SK-N-SH treated with all-trans-retinoic acid at 6 μM for 48 hours (cell line): ENCODE results near the gene RAB11FIP4.

Experiments
- ATAC-seq: fragments of 200-7000 bp; cut with Tn5 transposase; 3 replicates; pipeline ENCODE4 v1.9.1; 2020; ENCODE audit warnings: mild to moderate bottlenecking, moderate library complexity
- ARNTL ChIP-seq: fragments of 450-650 bp; formaldehyde crosslinking; IDR thresholded peaks from 2 replicates; pipeline ENCODE4 v1.5.0; 2020; ENCODE audit warnings: low read depth, mild to moderate bottlenecking, moderate library complexity, borderline replicate concordance
- BACH2 ChIP-seq: fragments of 250-450 bp; sonication (Bioruptor Pico); IDR thresholded peaks from 2 replicates; pipeline ENCODE4 v1.9.0; 2021; ENCODE audit warnings: mild to moderate bottlenecking, borderline replicate concordance
- CREB5 ChIP-seq: fragments of 250-450 bp; sonication (Bioruptor Pico); IDR thresholded peaks from 2 replicates; pipeline ENCODE4 v1.5.1; 2020; ENCODE audit warnings: low read depth, mild to moderate bottlenecking, moderate library complexity
- ESRRG ChIP-seq: fragments of 250-450 bp; sonication (Bioruptor Pico); IDR thresholded peaks from 2 replicates; pipeline ENCODE4 v1.6.1; 2021; ENCODE audit warnings: mild to moderate bottlenecking
- ISL1 ChIP-seq: fragments of 250-450 bp; sonication (Bioruptor Pico); IDR thresholded peaks from 2 replicates; pipeline ENCODE4 v2.1.2; 2022; ENCODE audit warnings: mild to moderate bottlenecking, moderate library complexity
- OSR1 ChIP-seq: fragments of 250-450 bp; sonication (Bioruptor Pico); IDR thresholded peaks from 2 replicates; pipeline ENCODE4 v1.8.0; 2022; ENCODE audit warnings: moderate library complexity, mild to moderate bottlenecking, inconsistent platforms
- PPARA ChIP-seq: fragments of 250-450 bp; sonication (Bioruptor Pico); IDR thresholded peaks from 2 replicates; pipeline ENCODE4 v1.5.0; 2020; ENCODE audit warnings: mild to moderate bottlenecking, borderline replicate concordance
- SNAI2 ChIP-seq: fragments of 250-450 bp; sonication (Bioruptor Pico); IDR thresholded peaks from 2 replicates; pipeline ENCODE4 v1.5.0; 2020; ENCODE audit warnings: mild to moderate bottlenecking, moderate library complexity
- TCF4 ChIP-seq: fragments of 250-450 bp; sonication (Bioruptor Pico); IDR thresholded peaks from 2 replicates; pipeline ENCODE4 v1.8.0; 2021; ENCODE audit warnings: mild to moderate bottlenecking, moderate library complexity, borderline replicate concordance
- TOX ChIP-seq: fragments of 250-450 bp; sonication (Bioruptor Pico); IDR thresholded peaks from 2 replicates; pipeline ENCODE4 v1.8.0; 2021; ENCODE audit warnings: mild to moderate bottlenecking, moderate library complexity, borderline replicate concordance
- TSHZ2 ChIP-seq: fragments of 250-450 bp; sonication (Bioruptor Pico); IDR thresholded peaks from 2 replicates; pipeline ENCODE4 v1.5.0; 2020; ENCODE audit warnings: mild to moderate bottlenecking, moderate library complexity
- ZFP3 ChIP-seq: fragments of 250-450 bp; sonication (Bioruptor Pico); IDR thresholded peaks from 2 replicates; pipeline ENCODE4 v1.5.0; 2020; ENCODE audit warnings: mild to moderate bottlenecking, moderate library complexity
- ZFP30 ChIP-seq: fragments of 450-650 bp; formaldehyde crosslinking; IDR thresholded peaks from 2 replicates; pipeline ENCODE4 v1.5.0; 2022; ENCODE audit warnings: mild to moderate bottlenecking, moderate library complexity
- ZNF70 ChIP-seq: fragments of 450-650 bp; formaldehyde crosslinking; IDR thresholded peaks from 2 replicates; pipeline ENCODE4 v1.5.0; 2020; ENCODE audit warnings: mild to moderate bottlenecking, moderate library complexity
- TF ChIP-seq, protein P1 (sequence below): fragments of 250-450 bp; sonication (Bioruptor Pico); IDR thresholded peaks from 2 replicates; pipeline ENCODE4 v1.8.0; 2021; ENCODE audit warnings: low read depth, mild to moderate bottlenecking, moderate library complexity, borderline replicate concordance
- TF ChIP-seq, protein P2 (sequence below): fragments of 250-450 bp; sonication (Bioruptor Pico); IDR thresholded peaks from 2 replicates; pipeline ENCODE4 v1.8.0; 2020; ENCODE audit warnings: mild to moderate bottlenecking, moderate library complexity, borderline replicate concordance

The RAB11FIP4 gene

GRCh38 chr17:31400481-31400950, 9.0 kb downstream of the RAB11FIP4 start:
- TF ChIP-seq SNAI2 (CRISPR knock-in tag) = no peak
- TF ChIP-seq TCF4 (CRISPR knock-in tag) = no peak
- TF ChIP-seq ISL1 (CRISPR knock-in tag) = no peak
- ATAC-seq = no peak

DNA sequence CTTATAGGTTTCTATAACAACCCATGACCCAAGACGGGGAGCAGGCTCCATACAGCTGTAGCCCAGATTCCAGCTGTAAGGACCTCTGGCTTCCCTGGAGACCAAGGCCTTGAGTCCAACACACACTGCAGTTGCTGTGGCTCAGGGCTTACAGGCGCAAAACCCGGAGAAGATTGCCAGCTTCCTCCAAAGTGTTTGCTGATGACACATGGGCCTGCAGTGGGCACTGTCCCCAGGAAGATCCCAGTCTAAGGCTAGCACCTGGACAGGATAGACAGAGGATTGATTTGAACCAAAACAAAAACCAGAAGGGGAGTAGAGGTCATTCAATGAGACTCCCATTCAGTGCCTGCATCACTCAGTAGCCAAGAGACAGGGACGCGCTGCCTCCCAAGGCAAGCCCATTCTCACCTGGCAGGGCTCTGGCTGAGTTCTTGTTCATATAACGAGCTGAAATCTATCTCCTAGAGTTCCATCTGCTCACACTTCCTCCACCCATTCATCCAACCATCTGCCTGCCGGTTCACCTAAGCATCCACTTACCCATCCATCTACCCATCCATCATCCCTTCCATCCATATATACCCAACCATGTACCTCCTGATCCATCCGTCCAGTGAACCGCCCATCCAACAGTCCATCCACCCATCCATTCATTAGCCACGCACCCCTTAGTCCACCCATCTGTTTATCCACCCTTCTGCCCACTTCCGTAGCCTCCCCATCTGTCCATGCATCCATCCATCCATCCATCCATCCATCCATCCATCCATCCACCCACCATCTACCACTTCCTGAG, 10.2 kb downstream of the RAB11FIP4 start:
- TF ChIP-seq SNAI2 (CRISPR knock-in tag) (no peak), ZFP30 (no peak), TCF4 (CRISPR knock-in tag) (no peak), CREB5 (no peak), ZFP3 (CRISPR knock-in tag) (no peak), PPARA (no peak), TSHZ2 (no peak), ARNTL (CRISPR knock-in tag) (no peak), TOX (no peak), ZNF70 (CRISPR knock-in tag) (no peak), OSR1 (no peak), ESRRG (CRISPR knock-in tag) (no peak), ISL1 (CRISPR knock-in tag) (no peak)
- TF ChIP-seq, protein P1, sequence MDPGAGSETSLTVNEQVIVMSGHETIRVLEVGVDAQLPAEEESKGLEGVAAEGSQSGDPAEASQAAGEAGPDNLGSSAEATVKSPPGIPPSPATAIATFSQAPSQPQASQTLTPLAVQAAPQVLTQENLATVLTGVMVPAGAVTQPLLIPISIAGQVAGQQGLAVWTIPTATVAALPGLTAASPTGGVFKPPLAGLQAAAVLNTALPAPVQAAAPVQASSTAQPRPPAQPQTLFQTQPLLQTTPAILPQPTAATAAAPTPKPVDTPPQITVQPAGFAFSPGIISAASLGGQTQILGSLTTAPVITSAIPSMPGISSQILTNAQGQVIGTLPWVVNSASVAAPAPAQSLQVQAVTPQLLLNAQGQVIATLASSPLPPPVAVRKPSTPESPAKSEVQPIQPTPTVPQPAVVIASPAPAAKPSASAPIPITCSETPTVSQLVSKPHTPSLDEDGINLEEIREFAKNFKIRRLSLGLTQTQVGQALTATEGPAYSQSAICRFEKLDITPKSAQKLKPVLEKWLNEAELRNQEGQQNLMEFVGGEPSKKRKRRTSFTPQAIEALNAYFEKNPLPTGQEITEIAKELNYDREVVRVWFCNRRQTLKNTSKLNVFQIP (CRISPR knock-in tag) = no peak
- TF ChIP-seq, protein P2, sequence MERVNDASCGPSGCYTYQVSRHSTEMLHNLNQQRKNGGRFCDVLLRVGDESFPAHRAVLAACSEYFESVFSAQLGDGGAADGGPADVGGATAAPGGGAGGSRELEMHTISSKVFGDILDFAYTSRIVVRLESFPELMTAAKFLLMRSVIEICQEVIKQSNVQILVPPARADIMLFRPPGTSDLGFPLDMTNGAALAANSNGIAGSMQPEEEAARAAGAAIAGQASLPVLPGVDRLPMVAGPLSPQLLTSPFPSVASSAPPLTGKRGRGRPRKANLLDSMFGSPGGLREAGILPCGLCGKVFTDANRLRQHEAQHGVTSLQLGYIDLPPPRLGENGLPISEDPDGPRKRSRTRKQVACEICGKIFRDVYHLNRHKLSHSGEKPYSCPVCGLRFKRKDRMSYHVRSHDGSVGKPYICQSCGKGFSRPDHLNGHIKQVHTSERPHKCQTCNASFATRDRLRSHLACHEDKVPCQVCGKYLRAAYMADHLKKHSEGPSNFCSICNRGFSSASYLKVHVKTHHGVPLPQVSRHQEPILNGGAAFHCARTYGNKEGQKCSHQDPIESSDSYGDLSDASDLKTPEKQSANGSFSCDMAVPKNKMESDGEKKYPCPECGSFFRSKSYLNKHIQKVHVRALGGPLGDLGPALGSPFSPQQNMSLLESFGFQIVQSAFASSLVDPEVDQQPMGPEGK (CRISPR knock-in tag) = no peak
- ATAC-seq = no peak

DNA sequence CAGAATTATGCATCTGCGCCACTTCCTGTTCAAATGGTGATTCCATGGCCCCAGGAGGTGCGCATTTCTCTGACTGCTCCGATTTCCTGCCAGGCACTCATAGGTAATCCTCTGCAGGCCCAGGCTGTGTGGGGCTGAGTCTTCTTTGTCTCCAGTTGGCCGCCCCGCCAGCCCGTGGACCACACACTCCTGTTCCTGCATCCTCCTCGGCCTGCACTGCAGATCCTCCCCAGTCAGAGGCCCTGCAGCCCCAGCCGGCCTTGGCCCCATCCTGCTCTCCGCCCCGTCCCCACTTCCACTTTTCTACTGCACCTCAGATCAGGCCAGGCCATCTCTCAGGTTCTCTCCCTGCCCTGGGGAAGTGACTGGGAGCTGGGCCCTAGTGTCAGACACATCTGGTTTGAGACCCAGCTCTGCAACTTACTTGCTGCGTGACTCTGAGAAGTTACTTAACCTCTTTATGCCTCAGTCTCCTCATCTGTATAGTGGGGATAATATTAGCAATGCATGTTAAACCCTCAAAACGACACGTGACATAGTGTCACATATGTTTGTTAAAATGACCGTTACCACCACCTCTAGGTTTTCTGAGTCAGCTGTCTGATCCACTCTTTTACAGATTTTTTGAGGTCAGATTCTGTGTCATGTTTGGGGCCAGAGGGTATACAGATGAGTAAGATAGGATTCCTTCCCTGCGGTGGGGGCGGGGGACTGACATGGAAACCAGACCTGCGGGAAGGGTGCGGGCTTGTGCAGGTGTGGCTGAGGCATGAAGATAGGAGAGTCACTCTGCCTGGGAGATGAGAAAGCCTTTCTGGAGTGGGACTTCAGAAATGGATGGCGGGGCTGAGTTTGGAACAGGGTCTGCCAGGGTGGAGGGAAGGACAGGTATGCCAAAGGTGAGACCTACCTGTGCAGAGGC, 12.8 kb downstream of the RAB11FIP4 start:
- TF ChIP-seq TCF4 (CRISPR knock-in tag) = no peak
- TF ChIP-seq ZNF70 (CRISPR knock-in tag) = no peak
- TF ChIP-seq BACH2 (CRISPR knock-in tag) = no peak
- no peak for TF ChIP-seq ZFP30
- ATAC-seq = no peak

GRCh38 chr17:31405890-31406371, 14.5 kb downstream of the RAB11FIP4 start:
- ATAC-seq = peak; percentile 79
- no peak for TF ChIP-seq ISL1 (CRISPR knock-in tag)
- no peak for TF ChIP-seq TCF4 (CRISPR knock-in tag)
- TF ChIP-seq, all 23 proteins: peak for 0
